Activated CD4-positive, alpha-beta T cell treated with anti-CD3 and anti-CD28 coated beads, Interleukin-2, amount 10 ng/mL, durations not matched to agents 24 days and 14 days (primary cell): ENCODE measurements around the gene MEGF9. TPM values are rescaled to one million over a fixed set of nuclear protein-coding genes. Genes with fewer than 3 reads are reported as not detected.

Source experiments
- DNase-seq: peaks from one replicate; pipeline ENCODE4 v3.0.0; 2022
- H3K27ac Mint-ChIP-seq: one replicate; pipeline ENCODE4 v1.8.0; 2022; ENCODE audit warnings: mild to moderate bottlenecking, mixed read lengths
- H3K27me3 Mint-ChIP-seq: one replicate; pipeline ENCODE4 v1.8.0; 2022; ENCODE audit warnings: mixed read lengths
- H3K36me3 Mint-ChIP-seq: one replicate; pipeline ENCODE4 v1.8.0; 2022; ENCODE audit warnings: low read depth, mild to moderate bottlenecking, mixed read lengths
- H3K4me1 Mint-ChIP-seq: one replicate; pipeline ENCODE4 v1.8.0; 2021; ENCODE audit warnings: mixed read lengths
- H3K4me3 Mint-ChIP-seq: one replicate; pipeline ENCODE4 v1.8.0; 2022; ENCODE audit warnings: mild to moderate bottlenecking, moderate library complexity, mixed read lengths
- H3K9me3 Mint-ChIP-seq: one replicate; pipeline ENCODE4 v1.8.0; 2021; ENCODE audit warnings: mixed read lengths
- intact Hi-C: fragments of 100-400 bp; cut with micrococcal nuclease; formaldehyde crosslinking; loops from one replicate; pipeline ENCODE4 v1.15.1; 2023
- total RNA-seq: library from RNA; stranded (reverse); gene quantifications from 2 replicates; pipeline ENCODE4 v1.2.3, GENCODE V29; 2022

Gene MEGF9
- total RNA-seq, 1 donor from 2014 or later = 4.5 TPM

DNA sequence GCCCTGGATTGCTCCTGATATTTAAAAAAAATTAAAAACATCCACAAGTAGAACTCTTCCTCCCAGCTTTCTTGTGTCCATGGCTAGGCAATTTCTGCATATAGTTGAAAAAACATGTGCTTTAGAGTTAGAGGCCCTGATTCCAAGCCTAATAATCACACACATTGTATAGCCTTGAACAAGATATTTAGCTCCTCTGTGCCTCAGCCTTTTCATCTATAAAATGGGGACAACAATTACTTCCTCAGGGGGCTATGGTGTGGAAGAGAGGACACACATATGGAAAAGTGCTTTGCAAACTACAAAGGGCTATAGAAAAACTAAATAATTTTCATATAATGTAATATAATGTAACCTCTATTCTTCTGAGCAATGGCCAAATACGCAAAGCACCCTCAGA lies 111.3 kb downstream of the MEGF9 start:
- Mint-ChIP-seq H3K27ac (no peak overlapping the region), H3K9me3 (no peaks in the 10 kb centered on the region), H3K4me1 (no peaks in the 10 kb centered on the region), H3K36me3 (peaks cover 3% of the 10 kb centered on the region), H3K27me3 (no peaks in the 10 kb centered on the region), H3K4me3 (no peak overlapping the region)
- DNase-seq = no peak
- intact Hi-C loops = no loop called here

- Mint-ChIP-seq H3K4me3 (no peak overlapping the region), H3K9me3 (no peaks in the 10 kb centered on the region), H3K27me3 (peaks cover 3% of the 10 kb centered on the region), H3K36me3 (no peaks in the 10 kb centered on the region), H3K27ac (no peak overlapping the region), H3K4me1 (no peaks in the 10 kb centered on the region)
- DNase-seq = no peak
- intact Hi-C loops = no loop called here
Measured at GRCh38 chr9:120593955-120594277, 120.4 kb downstream of the MEGF9 start.

- Mint-ChIP-seq H3K27ac (no peak overlapping the region), H3K36me3 (no peaks in the 10 kb centered on the region), H3K4me1 (no peaks in the 10 kb centered on the region), H3K27me3 (peaks cover 3% of the 10 kb centered on the region), H3K4me3 (no peak overlapping the region), H3K9me3 (no peaks in the 10 kb centered on the region)
- intact Hi-C loops = no loop called here
- no peak for DNase-seq
Measured at GRCh38 chr9:120593250-120593954, 120.9 kb downstream of the MEGF9 start.

- DNase-seq = no peak
- Mint-ChIP-seq H3K4me1 (no peaks in the 10 kb centered on the region), H3K4me3 (no peak overlapping the region), H3K27me3 (peaks cover 3% of the 10 kb centered on the region), H3K9me3 (no peaks in the 10 kb centered on the region), H3K27ac (no peak overlapping the region), H3K36me3 (no peaks in the 10 kb centered on the region)
- intact Hi-C loops = no loop called here
Measured at GRCh38 chr9:120592210-120592609, 122.1 kb downstream of the MEGF9 start.

- no peaks in the 10 kb centered on the region for H3K9me3 Mint-ChIP-seq
- H3K27me3 Mint-ChIP-seq = peaks cover 7% of the 10 kb centered on the region
- H3K36me3 Mint-ChIP-seq = no peaks in the 10 kb centered on the region
- DNase-seq = no peak
- peaks cover 2% of the 10 kb centered on the region for H3K4me1 Mint-ChIP-seq
- no peak overlapping the region for H3K4me3 Mint-ChIP-seq
- no peak overlapping the region for H3K27ac Mint-ChIP-seq
- intact Hi-C loops = no loop called here
Measured at GRCh38 chr9:120587328-120587727, 126.9 kb downstream of the MEGF9 start.

GRCh38 chr9:120583958-120584369 lies 130.3 kb downstream of the MEGF9 start:
- Mint-ChIP-seq H3K36me3 (peaks cover 8% of the 10 kb centered on the region), H3K27ac (no peak overlapping the region), H3K9me3 (peaks cover 8% of the 10 kb centered on the region), H3K27me3 (peaks cover 7% of the 10 kb centered on the region), H3K4me3 (no peak overlapping the region), H3K4me1 (peaks cover 16% of the 10 kb centered on the region)
- DNase-seq = peak; percentile 65
- intact Hi-C loops = loop anchor here (5.0 kb wide), 1 partner anchor 263 kb away; no protein-coding TSS in a partner anchor

GRCh38 chr9:120580051-120580896 lies 134.0 kb downstream of the MEGF9 start, which contains the start of gene CDK5RAP2:
TSS of gene CDK5RAP2 (minus strand) at chr9:120580167. CDS start at chr9:120579978, 189 bp downstream.
- peak; percentile 98 for DNase-seq
- Mint-ChIP-seq H3K27ac (peak within 1 kb of the TSS; percentile 94), H3K4me1 (peaks cover 36% of the 10 kb centered on the region), H3K4me3 (peak within 1 kb of the TSS; percentile 98), H3K36me3 (peaks cover 20% of the 10 kb centered on the region), H3K27me3 (no peaks in the 10 kb centered on the region), H3K9me3 (peaks cover 8% of the 10 kb centered on the region)
- intact Hi-C loops = loop anchor here (1.0 to 5.0 kb wide), 5 partner anchors 134 to 623 kb away; partner anchors contain the start of gene MEGF9

GRCh38 chr9:120579139-120580050 lies 134.9 kb downstream of the MEGF9 start:
- H3K9me3 Mint-ChIP-seq = peaks cover 8% of the 10 kb centered on the region
- H3K36me3 Mint-ChIP-seq = peaks cover 20% of the 10 kb centered on the region
- H3K27me3 Mint-ChIP-seq = no peaks in the 10 kb centered on the region
- peak overlapping the region; percentile 94 for H3K27ac Mint-ChIP-seq
- no peak for DNase-seq
- peak overlapping the region; percentile 98 for H3K4me3 Mint-ChIP-seq
- H3K4me1 Mint-ChIP-seq = peaks cover 37% of the 10 kb centered on the region
- intact Hi-C loops = loop anchor here (1.0 to 5.0 kb wide), 5 partner anchors 135 to 623 kb away; partner anchors contain the start of gene MEGF9

DNA sequence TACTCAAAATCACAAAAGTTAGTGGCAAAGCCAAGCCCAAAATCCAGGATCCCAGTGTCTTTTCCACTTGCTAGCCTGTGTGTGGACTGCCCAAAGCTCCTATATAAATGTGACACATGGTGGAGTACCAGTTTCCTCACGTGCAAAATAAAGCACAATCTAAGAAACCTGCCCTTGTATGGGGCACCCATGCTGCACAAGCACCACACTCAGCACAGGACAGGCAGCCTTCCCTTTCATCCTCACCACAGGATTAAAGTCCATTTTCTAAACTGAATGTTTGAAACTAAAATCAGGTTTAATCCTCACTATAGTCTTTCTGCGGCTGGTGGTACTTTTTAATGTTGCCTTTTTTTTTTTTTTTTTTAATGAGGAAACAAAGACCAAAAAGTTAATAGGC lies 139.8 kb downstream of the MEGF9 start:
- Mint-ChIP-seq H3K27me3 (no peaks in the 10 kb centered on the region), H3K36me3 (peaks cover 27% of the 10 kb centered on the region), H3K4me3 (no peak overlapping the region), H3K27ac (no peak overlapping the region), H3K9me3 (no peaks in the 10 kb centered on the region), H3K4me1 (peaks cover 33% of the 10 kb centered on the region)
- intact Hi-C loops = no loop called here
- DNase-seq = no peak

- Mint-ChIP-seq H3K4me1 (peaks cover 20% of the 10 kb centered on the region), H3K4me3 (no peak overlapping the region), H3K27ac (no peak overlapping the region), H3K9me3 (no peaks in the 10 kb centered on the region), H3K27me3 (no peaks in the 10 kb centered on the region), H3K36me3 (peaks cover 40% of the 10 kb centered on the region)
- intact Hi-C loops = no loop called here
- DNase-seq = no peak
Measured at GRCh38 chr9:120572472-120572871, 141.8 kb downstream of the MEGF9 start.

DNA sequence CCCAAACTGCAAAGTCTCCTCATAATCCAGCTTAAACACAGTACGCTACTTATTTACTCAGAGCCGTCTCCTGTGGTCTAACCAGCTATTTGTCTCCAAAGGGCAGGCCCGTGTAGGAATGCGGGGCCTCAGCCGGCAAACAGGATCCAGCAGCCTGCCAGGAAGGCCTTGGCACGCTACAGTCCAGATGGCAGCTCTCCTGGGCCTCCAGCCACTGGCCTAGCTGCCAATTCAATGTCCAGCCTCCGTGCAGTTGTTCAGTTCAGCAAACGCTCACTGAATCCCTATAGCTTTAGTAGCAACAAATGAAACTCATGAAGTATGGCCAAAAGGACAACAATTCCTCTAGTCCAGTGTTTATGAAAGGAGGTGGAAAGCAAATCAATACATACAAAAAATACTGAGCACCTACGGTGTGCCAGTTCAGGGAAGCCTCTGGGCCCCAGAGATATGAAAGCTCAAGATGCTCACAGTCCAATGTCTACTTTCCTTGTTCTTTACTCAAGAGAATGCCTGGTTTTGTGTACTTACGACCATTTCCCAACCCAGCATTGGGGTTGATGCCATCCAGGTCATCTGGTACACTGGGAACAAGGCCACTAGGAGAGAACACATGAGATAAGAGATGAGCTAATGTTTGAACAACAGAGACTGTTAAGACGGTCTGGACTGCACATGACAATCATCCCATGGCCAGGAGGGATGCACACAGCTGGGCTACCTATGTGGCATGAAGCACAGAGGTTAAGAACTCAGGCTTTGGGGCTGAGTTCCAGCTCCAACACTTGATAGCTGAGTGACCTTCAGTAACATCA lies 142.6 kb downstream of the MEGF9 start:
- H3K4me1 Mint-ChIP-seq = peaks cover 16% of the 10 kb centered on the region
- intact Hi-C loops = no loop called here
- no peaks in the 10 kb centered on the region for H3K9me3 Mint-ChIP-seq
- H3K27me3 Mint-ChIP-seq = no peaks in the 10 kb centered on the region
- H3K4me3 Mint-ChIP-seq = no peak overlapping the region
- no peak for DNase-seq
- peaks cover 42% of the 10 kb centered on the region for H3K36me3 Mint-ChIP-seq
- no peak overlapping the region for H3K27ac Mint-ChIP-seq

DNA sequence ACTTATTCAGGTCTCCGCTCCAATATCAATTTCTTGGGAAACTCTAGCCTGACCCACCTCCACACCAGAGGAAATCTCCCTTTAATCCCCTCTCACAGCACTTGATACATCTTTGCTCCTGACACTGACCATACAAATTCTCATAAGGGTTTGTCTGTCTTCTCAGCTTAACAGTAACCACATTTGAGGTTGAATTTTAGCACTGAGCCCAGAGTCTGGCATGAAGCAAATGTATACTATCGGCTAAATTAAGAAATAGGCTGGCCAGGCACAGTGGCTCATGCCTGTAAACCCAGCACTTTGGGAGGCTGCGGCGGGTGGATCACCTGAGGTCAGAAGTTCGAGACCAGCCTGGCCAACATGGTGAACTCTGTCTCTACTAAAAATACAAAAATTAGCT lies 144.0 kb downstream of the MEGF9 start:
- Mint-ChIP-seq H3K27ac (no peak overlapping the region), H3K27me3 (no peaks in the 10 kb centered on the region), H3K36me3 (peaks cover 40% of the 10 kb centered on the region), H3K4me3 (no peak overlapping the region), H3K4me1 (peaks cover 9% of the 10 kb centered on the region), H3K9me3 (no peaks in the 10 kb centered on the region)
- intact Hi-C loops = no loop called here
- no peak for DNase-seq

GRCh38 chr9:120569556-120569955 lies 144.7 kb downstream of the MEGF9 start:
- H3K36me3 Mint-ChIP-seq = peaks cover 44% of the 10 kb centered on the region
- intact Hi-C loops = no loop called here
- no peak overlapping the region for H3K4me3 Mint-ChIP-seq
- H3K27me3 Mint-ChIP-seq = no peaks in the 10 kb centered on the region
- DNase-seq = no peak
- peaks cover 8% of the 10 kb centered on the region for H3K4me1 Mint-ChIP-seq
- peak overlapping the region; percentile 37 for H3K27ac Mint-ChIP-seq
- H3K9me3 Mint-ChIP-seq = no peaks in the 10 kb centered on the region
